ENCODE results near the gene ARHGAP12.
"Not testable (repeated sequence)": the region's sequence is repeated elsewhere in the genome, so short reads cannot be mapped to it uniquely, and the experiment has no call there.

The ARHGAP12 gene

GRCh38 chr10:31928549-31929260, at the start of gene ARHGAP12:
Gene ARHGAP12, minus strand, starts transcription at chr10:31928831. Its CDS starts 19,976 bp downstream, at chr10:31908855.
- peak; percentile 87 for DNase-seq

DNA sequence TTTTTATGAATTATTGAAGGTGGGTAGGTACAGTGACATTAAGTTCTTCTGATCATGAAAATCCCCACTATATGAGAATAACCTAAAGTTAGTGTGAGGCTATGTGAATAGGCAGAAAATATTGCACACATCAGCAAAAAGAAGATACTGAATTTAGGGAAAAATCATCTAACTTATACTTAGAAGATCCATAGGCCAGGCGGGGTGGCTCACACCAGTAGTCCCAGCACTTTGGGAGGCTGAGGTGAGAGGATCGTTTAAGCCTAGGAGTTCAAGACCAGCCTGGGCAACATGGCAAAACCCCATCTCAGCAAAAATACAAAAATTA, 49.5 kb upstream of the ARHGAP12 start:
- no peak for DNase-seq

DNA sequence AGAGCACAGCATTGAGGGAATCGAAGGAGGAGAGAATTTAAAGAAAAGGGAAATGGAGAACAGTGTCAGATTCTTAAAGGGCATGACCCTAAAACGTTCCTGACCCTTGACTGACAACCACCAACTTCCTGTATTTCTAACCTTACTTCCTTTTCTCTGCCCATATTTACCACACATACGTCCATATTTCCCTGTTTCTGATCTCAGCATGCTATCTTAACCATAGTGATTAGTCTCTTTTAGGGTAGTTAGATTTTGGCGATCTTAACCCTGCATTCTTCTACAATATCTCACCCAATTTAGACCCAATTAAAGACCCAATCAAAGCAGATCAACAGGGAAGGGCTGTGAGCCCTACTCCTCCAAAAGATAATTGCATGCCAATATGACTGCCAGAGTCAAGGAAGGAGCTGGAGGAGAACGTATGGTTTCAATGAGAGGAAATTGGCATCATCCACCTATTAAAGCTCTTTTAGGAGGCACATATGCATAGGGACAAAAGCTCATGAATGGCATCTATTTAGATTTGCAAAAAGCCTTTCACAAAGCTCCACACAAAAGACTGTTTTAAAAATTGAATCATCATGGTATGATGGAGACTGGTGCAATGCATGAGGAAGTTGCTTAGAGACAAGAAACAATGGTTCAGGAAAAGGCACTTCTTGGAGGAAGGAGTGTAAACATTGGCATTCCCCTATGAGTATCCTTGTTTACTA, 49.0 kb upstream of the ARHGAP12 start:
- no peak for DNase-seq

DNA sequence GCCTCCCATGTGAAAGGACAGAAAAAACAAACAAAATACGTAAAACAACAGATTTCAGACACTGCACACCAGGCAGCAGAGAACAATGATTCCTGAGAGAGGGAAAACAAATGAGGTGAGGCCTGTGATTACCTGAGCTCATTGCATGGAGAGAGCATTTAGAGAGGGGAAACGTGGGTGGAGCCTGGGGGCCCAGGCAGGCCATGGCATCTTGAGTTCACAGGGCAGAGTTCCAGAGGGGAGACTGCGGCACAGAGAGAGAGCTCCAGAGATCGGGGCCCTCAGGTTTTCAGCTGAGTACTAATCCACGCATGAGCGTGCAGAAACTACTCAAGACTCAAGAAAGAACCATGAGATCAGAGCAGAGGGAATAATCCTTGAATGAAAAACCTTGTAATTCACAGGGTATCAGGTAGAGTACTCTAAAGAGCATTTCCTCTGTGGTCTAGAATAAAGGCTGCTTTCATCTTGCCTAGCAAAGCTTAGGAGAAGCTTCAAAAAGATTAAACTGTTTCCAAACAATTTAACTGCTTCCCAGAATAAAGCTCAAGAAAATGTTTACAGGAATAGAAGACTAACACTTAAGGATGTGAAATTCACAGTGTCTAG, 46.6 kb upstream of the ARHGAP12 start:
- DNase-seq, result no peak

GRCh38 chr10:31974434-31975124, 45.9 kb upstream of the ARHGAP12 start:
- DNase-seq, result no peak

GRCh38 chr10:31972519-31973041, 43.9 kb upstream of the ARHGAP12 start:
- no peak for DNase-seq

DNA sequence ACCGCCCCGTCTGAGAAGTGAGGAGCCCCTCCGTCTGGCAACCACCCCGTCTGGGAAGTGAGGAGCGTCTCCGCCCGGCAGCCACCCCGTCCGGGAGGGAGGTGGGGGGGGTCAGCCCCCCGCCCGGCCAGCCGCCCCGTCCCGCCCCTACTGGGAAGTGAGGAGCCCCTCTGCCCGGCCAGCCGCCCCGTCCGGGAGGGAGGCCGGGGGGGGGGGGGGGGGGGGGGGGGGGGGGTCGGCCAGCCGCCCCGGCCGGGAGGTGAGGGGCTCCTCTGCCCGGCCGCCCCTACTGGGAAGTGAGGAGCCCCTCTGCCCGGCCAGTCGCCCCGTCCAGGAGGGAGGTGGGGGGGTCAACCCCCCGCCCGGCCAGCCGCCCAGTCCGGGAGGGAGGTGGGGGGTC, 41.2 kb upstream of the ARHGAP12 start:
- not testable (repeated sequence) for DNase-seq

DNA sequence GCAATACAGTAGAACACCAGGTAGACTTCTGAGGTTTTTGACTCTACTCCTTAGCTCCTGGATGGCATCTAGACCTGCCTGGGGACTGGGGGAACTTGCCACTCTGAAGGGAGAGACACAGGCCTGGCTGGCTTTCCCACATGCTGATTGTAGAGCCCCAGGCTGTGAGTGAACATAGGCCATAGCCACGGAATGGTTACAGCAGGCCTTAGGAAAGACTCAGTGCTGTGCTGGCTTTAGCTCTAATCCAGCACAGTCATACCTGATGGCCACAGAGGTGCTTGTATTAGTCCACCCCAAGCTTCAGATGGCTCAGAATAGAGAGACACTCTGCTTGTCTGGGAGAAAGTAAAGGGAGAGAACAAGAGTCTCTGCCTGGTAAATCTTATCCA, 35.0 kb upstream of the ARHGAP12 start:
- DNase-seq, result no peak

- no peak for DNase-seq
Measured at GRCh38 chr10:31962826-31963588, 34.4 kb upstream of the ARHGAP12 start.

DNA sequence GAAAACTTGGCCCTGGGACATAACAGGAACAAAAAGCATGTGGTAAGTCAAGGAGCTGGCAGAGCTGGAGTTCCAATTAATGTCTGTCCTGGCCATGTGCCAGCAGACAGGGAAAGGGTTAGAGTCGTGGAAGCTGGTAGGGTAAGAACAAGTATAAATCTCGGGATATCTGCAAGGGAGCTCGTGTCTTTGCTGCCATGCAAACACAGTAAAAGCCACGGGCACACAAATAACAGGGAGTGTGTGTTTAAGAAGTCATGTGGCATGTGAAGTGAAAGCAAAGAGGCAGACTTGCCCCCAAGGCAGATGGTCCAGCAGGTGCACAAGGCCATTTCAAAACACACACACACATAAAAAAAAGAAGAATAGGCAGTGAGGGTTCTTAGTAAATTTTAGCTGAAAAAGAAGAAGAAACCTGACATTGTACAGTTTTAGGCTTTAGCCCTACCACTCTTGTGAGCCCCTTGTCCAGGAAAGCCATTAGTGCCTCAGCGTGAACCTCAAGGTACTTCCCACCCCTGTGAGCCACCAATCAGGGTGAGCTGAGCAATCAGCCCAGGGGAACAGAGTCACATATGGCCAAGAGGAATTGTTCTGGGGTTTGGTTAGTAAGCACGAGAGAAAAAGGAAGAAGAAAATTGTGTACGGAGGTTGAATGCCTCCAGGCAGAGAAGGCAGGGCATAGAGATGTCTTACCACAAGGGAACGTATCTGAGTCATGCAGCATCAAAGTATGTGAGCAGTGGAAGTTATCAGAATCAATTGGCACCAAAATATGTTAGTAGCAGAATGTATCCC, 32.8 kb upstream of the ARHGAP12 start:
- DNase-seq, result no peak

DNA sequence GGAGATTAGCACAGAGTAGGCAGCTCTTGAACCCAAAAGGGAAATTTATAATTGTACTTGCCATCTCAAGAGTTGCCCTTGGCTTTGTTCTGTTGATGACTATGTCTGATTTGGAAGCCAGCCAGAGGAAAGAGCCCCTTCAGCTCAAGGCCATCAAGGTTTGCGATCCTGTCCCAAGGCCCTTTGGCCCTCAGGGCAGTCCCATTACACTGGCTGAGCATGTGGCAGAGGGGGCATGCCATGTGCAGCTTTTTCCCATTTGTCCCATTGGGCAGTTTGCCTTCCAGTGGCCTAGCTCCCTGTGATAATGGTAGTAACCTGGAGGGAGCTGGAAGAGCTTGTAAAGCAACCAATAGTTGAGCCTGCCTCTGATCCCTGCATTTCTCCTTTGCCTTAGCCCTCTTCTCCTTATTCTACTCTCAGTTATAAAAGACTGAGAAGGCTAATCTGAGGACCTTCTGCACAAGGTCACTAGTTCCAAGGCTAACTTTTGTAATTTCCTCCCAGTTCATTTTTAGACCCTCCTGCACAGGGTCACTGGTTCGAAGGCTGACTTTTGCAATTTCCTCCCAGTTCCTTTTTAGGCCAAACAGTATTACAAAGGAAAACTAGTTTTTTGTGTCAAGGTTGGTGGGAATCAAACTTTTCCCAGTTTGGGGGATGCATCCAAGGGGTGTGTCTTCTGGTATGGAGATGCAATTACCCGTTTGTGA, 31.0 kb upstream of the ARHGAP12 start:
- no peak for DNase-seq

DNA sequence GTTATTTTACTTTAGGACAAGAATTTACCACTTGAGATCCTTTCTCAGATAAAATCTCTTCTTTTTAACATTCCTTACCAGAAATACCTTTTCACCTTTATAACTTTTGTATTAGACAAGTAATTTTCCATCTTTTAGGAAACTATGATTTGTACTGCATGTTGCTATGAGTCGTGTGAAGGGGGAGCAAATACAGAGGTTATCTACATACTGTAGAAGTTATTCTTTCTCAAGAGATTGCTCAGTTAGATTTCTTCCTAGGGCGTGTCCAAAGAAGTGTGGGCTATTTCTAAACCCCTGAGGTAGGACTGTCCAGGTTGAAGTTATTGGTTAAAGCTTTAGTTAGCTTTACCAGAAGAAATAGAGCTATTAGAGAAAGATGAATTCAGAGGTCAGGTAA, 30.2 kb upstream of the ARHGAP12 start:
- DNase-seq, result no peak

- DNase-seq, result no peak
Measured at GRCh38 chr10:31956200-31956946, 27.7 kb upstream of the ARHGAP12 start.

- DNase-seq, result no peak
Measured at GRCh38 chr10:31954410-31955191, 26.0 kb upstream of the ARHGAP12 start.

DNA sequence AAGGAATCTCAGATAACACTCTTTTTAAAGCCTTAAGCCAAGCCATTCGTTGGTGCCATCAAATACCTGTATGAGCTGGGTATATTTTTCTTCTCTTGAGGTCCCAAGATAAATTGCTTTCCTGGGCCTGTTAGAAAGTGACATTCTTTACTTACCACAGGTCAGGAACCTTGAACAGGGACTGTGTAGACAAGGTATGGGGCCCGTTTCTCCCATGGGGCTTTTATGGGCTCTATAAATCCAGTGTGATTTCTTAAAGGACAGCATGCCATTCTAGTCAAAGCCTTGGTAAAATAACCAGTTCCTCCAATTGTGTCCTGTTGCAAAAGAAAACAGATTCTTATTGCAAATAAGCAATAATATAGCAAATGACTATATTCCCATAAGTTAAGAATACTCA, 24.8 kb upstream of the ARHGAP12 start:
- no peak for DNase-seq

DNA sequence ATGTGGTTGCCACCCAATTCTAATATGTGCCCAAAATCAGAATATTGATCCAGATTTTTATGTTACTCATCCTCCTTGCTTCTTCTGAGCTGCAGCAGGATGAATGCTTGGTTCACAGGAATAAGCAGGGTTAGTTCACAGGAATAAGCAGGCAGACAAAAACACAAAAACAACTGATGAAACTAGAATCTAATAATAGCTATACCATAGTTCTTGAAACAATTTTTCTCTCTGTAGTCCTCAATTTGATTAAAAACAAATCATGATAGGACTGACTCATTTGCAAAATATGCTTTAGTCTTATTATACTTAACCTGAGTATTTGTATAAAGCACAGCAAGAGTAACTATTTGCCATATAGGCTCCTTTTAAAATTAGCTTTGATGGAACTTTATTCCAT, 24.4 kb upstream of the ARHGAP12 start:
- no peak for DNase-seq

DNA sequence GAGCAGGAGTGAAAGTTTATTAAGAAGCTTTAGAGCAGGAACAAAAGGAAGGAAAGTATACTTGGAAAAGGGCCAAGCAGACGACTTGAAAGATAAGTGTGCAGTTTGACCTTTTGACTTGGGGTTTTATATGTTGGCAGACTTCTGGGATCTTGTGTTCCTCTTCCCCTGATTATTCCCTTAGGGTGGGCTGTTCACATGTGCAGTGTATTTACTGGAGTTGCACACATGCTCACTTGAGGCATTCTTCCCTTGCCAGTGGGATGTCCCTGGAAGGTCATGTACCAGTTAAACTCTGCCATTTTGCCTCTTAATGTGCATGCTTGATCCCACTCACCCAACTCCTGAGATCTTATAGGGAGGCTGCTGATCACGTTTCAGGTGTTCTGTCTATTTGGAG, 23.4 kb upstream of the ARHGAP12 start:
- DNase-seq, result no peak

GRCh38 chr10:31949266-31949665, 20.6 kb upstream of the ARHGAP12 start:
- DNase-seq, result no peak

GRCh38 chr10:31948021-31948420, 19.4 kb upstream of the ARHGAP12 start:
- no peak for DNase-seq
